HG03432 (cell line): Measurements from ENCODE around the gene FBXL17.

Experiments used
- ATAC-seq: cut with Tn5 transposase; IDR thresholded peaks from one replicate; pipeline ENCODE4 v1.9.1; 2021; ENCODE audit warnings: mild to moderate bottlenecking, moderate library complexity; ENCODE audit not compliant: unreplicated experiment

Gene FBXL17

DNA sequence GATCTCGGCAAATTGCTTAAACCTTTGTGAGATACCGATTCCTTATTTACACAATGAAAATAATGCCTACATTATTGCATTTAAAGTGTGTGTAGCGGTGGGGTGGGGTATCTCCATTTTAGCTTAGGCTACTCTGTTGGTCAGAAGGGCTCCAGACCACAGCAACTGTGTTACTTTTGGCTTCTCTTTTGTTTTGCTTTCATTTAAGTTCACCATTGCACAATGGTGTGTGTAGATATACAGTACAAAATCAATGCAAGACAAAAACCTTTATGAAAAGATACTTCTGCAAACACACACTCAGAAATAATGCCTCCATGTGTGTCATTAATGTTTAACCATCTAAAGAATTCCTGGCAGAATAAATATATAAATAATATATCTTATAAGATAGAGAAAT is 279.4 kb downstream of the FBXL17 start:
- ATAC-seq: no peak

DNA sequence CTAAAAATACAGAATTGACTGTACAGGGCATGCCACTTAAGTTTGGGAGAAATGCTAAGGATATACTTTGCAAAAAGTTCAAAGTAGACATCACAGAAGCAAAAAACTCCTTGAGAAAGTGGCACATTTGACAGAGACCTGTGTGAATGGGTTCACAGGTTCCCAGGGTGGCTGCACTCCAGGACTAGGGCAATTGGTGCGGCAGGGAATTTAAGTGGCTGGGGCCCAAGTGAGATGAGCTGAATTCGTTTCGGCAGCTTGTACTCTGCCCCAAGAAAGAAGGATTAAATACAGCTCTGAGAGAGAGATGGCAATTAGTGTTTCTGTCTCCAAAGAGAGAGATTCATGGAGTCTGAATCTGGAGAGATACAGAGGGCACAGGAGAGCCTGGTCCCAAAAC is 280.1 kb downstream of the FBXL17 start:
- ATAC-seq: no peak

DNA sequence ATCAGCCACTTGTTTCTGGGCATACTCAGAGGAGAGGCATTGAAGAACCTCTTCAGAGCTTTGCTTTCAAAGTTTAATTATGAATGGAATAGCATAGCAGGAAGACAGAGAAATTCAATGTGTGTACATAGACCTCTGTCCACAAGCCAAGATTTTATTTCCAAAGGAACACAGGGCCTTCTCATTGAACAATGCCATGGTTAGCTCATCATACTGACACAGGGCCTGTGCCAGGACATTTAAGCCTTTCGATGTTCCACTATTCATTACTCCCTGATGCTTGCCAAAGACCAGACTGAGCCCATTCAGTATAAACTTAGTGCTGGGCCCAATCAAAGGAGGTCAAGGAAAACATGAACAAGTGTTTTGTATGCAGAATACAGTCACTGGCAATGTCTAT is 280.8 kb downstream of the FBXL17 start:
- no peak for ATAC-seq

- no peak for ATAC-seq
Observed at GRCh38 chr5:108094800-108095199, 287.1 kb downstream of the FBXL17 start.

DNA sequence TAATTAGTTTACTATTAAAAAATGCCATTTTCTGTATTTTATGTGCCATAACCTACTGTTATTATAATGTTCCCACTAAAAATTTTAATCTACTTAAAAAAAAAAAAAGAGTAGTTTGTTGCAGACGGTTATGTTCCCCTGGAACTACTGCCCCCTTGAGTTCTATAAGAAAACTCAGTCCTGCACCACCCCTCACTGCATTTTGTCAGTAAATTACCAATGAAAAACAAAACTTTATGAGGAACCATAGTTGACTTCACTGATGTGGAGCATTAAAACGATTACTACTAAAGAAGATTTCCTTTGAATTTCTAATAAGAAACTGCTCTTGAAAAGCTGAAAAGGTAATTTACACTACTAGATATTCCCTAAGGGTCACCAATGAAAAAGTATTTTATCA is 288.7 kb downstream of the FBXL17 start:
- ATAC-seq: no peak

DNA sequence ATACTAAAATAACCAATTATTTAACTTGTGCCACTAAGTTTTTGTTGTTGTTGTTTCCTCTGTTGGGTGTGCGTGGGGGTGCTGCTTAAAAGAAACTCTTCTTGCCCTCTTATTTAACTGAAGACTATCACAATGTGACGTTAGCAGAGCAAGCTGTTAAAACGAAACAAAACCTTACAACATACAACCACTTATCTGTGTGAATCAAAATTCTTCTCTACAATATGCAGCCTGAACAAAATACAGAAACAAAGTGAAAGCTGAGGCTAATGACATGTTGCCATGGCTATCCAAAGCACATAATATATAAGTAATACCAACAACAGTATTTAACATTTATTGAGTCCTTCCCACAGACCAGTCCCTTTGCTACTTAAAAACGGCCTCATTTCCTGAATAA is 291.0 kb downstream of the FBXL17 start:
- no peak for ATAC-seq

DNA sequence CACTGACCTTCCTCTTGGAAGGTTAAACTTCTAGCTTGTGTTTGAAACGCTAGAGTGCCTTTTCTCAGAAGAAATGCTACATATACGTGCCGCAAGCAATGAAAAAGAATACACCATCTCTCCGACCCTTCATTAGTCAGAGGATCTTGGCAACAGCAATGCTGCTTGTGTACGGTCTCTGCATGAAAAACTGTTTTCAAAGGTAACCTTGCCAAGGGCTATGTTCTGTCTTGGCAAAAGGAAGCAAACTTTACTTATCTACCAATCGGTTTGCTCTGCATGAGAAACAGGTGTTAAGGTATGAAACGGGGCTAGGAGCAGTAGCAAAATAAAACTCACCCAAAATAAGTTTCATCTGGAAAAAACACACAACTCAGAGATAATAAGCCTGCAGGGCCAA is 297.8 kb downstream of the FBXL17 start:
- no peak for ATAC-seq

GRCh38 chr5:108083232-108083631 is 298.7 kb downstream of the FBXL17 start:
- ATAC-seq: no peak

GRCh38 chr5:108081707-108082106 is 300.2 kb downstream of the FBXL17 start:
- ATAC-seq: no peak

DNA sequence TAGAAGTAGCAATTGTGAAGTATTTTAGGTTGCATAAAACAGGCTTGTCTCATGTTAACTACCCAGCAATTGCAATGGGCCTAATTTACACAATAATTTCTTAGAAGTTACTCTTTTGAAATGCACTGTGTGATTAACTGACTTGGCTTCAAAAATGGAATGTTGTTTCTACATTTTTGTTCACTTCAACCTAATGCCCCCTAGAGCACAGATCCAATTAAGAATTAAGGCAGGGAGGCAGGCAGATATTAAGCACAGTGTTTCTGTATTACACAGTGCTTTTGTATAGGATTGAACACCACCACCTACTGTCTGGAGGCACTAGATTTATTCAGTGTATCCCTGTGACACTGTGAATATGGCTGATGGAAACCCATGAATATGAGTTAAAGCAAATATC is 302.1 kb downstream of the FBXL17 start:
- no peak for ATAC-seq

DNA sequence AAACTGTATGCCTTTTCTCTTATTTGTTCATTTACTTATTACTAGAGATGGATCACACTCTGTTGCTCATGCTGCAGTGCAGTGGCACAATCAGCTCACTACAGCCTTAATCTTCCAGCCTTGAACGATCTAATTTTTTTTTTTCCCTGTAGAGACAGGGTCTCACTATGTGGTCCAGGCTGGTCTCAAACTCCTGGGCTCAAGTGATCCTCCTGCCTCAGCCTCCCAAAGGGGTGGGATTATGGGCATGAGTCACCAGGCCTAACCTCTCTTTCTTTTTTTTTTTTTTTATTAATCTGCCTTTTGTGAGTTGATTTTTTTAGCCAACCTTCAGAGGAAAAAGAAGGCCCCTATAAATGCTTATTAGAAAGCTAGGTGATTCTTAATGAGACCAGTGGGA is 303.0 kb downstream of the FBXL17 start:
- ATAC-seq: no peak

DNA sequence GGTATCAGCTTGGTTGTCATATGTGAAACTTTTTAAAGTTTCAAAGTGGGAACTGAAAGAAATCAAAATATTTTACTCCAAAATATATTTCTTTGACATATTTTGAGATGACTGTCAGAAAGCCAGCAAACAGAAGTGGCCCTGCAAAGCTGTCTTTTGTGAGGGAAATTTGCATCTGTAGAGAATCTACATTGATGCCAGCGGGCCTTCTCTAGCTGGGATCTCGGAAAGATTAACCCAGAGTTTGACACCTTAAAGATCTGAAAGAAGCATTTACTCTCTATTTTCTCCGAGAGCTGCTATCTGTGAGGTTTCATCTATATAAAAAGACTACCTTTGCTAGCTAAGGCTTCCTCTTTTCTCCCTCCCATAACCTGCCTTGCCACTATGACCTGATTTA is 303.6 kb downstream of the FBXL17 start:
- ATAC-seq: no peak

- no peak for ATAC-seq
Observed at GRCh38 chr5:108074626-108075025, 307.3 kb downstream of the FBXL17 start.

GRCh38 chr5:108064302-108064701 is 317.6 kb downstream of the FBXL17 start:
- ATAC-seq: no peak

DNA sequence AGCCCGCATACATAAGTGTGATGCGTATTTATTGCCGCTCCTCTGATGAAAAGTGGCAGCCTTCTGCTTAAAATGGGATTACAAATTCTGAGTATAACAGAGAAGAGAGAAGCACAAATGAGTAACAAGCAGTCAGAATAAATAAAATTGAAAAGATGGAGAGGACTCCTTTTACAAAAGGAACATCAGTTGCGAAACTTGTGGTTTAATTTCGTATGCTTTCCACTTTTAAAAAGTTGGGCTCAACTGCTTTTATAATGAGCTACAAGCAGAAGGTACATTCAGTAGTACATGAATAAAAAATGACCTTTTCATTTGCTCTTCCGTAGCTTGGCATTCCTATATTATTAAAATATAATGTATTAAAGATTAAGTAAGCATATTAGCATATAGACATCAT is 320.0 kb downstream of the FBXL17 start:
- ATAC-seq: no peak

GRCh38 chr5:108060340-108060739 is 321.6 kb downstream of the FBXL17 start:
- ATAC-seq: no peak

- no peak for ATAC-seq
Observed at GRCh38 chr5:108059334-108059733, 322.6 kb downstream of the FBXL17 start.

DNA sequence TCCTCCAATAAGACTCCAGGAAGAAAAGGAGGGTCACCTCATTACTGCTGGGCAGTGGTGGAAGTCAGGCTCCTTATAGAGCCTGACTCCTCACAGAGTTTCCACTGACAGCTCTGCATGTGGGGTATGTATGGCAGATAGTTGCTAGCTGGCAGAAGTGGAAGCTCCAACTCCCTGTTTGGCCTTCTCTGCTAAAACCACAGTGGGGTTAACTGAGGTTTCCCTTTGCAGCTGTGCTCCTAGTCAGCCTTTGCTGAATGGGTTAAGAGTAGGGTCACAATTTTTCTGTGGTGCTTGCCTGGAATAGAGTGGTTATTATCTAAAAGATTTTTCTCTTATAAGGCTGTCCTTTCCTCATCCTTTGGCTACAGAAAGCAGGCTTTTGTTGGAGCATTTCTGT is 327.5 kb downstream of the FBXL17 start:
- ATAC-seq: no peak

DNA sequence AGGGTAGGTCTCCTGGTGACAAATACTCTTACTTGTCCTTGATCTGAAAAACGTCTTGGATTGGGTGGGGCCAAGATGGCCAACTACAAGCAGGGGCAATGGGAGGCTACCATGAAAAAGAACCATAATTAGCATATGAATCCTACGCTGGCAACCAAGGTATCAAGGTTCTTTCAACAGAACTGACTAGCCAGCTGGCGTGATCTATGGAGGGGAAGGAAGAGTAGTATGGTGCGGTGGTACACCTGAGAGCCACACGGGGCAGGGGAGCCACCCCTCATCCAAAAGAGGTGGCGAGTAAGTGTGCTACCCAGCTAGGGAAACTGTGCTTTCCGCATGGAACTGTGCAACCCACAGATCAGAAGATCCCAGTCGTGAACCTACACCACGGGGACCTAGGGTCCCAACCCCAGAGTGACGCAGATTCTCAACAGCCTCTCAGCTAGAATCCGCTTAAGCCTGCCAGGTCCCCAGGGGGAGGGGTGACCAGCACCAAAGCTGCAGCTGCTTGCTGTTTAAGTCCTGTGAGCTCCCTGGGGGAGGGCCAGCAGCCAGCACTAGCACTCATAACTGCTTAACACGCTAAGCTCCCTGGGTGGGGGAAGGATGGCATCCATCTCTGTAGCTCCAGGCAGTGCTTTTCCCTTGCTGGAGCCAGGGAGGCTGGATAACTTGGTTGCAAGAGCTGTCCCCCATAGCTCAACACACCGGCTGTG is 334.8 kb downstream of the FBXL17 start:
- no peak for ATAC-seq

GRCh38 chr5:108036482-108036881 is 345.4 kb downstream of the FBXL17 start:
- no peak for ATAC-seq

GRCh38 chr5:108028883-108029282 is 353.0 kb downstream of the FBXL17 start:
- ATAC-seq: no peak

GRCh38 chr5:108028412-108028811 is 353.5 kb downstream of the FBXL17 start:
- ATAC-seq: no peak

DNA sequence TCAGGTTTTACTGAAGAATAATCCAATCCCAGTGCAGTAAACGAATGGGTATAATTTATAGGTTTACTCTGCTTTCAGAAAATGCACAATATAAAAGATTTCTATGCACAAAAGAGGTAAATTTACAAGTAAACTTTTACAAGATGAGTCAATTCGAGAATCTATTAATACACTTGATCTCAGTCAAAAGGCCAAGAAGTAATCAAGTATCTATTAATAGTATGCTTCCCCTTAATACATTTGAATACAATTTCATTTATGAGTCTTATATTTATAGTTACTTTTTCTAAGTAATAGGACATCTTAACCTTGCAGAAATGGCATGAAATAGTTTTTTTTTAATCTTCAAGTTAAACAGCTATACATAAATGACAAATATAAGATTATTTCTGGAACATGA is 355.9 kb downstream of the FBXL17 start:
- ATAC-seq: no peak
